ENCODE data around the gene SASH3. TPM values are rescaled to one million over a fixed set of nuclear protein-coding genes. Genes with fewer than 3 reads are reported as not detected.

The SASH3 gene
- total RNA-seq, 1 donor from 2014 or later = not detected

DNA sequence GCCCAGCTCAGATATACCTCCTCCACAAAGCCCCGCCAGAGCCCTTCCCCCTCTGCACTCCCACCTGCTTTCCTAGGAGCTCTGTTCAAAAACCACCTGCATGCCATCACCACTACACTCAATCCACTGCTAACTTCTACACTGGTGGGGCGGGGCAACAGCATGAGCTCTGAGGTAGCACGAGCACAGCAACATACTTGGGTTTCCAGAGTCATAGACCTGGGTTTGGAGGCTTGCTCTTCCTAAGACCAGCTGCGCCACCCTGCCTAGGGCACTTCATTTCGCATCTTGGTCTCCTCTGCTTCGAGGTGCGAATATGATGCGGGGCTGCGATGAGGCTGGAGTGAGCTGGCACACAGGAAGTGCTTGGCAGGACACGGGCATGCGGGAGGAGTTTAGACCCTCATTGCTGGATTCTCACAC, 3.6 kb downstream of the SASH3 start:
- Mint-ChIP-seq H3K4me3 (ENCODE audit: unreplicated experiment) (no peak overlapping the region), H3K36me3 (ENCODE audit: unreplicated experiment) (no peaks in the 10 kb centered on the region), H3K27ac (ENCODE audit: unreplicated experiment) (no peak overlapping the region), H3K9me3 (ENCODE audit: unreplicated experiment) (no peaks in the 10 kb centered on the region), H3K4me1 (ENCODE audit: unreplicated experiment) (no peaks in the 10 kb centered on the region), H3K27me3 (ENCODE audit: unreplicated experiment) (no peaks in the 10 kb centered on the region)
- TF ChIP-seq, protein P1, sequence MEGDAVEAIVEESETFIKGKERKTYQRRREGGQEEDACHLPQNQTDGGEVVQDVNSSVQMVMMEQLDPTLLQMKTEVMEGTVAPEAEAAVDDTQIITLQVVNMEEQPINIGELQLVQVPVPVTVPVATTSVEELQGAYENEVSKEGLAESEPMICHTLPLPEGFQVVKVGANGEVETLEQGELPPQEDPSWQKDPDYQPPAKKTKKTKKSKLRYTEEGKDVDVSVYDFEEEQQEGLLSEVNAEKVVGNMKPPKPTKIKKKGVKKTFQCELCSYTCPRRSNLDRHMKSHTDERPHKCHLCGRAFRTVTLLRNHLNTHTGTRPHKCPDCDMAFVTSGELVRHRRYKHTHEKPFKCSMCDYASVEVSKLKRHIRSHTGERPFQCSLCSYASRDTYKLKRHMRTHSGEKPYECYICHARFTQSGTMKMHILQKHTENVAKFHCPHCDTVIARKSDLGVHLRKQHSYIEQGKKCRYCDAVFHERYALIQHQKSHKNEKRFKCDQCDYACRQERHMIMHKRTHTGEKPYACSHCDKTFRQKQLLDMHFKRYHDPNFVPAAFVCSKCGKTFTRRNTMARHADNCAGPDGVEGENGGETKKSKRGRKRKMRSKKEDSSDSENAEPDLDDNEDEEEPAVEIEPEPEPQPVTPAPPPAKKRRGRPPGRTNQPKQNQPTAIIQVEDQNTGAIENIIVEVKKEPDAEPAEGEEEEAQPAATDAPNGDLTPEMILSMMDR (IDR thresholded peaks at IDR 0.05) = no peak
- no peak for DNase-seq (ENCODE audit: extremely low spot score, unreplicated experiment)

DNA sequence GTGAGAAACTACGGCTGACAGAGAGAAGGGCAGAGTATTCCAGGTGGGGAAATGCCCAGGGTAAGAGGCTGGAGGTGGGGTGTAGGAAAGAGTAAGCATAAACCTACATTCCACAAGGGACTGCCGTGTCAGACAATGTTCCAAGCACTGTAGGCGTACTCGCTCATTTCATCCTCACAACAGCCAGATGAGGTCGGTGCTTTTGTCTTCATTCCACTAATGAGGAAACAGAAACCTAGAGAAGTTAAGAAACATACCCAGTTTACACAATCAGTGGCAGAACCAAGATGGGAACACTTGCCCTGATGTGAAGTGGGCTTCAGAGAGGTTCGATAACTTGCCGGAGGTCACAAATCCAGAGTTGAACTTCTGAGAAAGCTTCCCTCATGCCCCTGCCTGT, 4.6 kb downstream of the SASH3 start:
- Mint-ChIP-seq H3K27me3 (ENCODE audit: unreplicated experiment) (no peaks in the 10 kb centered on the region), H3K9me3 (ENCODE audit: unreplicated experiment) (no peaks in the 10 kb centered on the region), H3K4me1 (ENCODE audit: unreplicated experiment) (no peaks in the 10 kb centered on the region), H3K27ac (ENCODE audit: unreplicated experiment) (no peak overlapping the region), H3K36me3 (ENCODE audit: unreplicated experiment) (no peaks in the 10 kb centered on the region), H3K4me3 (ENCODE audit: unreplicated experiment) (no peak overlapping the region)
- DNase-seq (ENCODE audit: extremely low spot score, unreplicated experiment) = no peak
- TF ChIP-seq, protein P1 (IDR thresholded peaks at IDR 0.05) = no peak

DNA sequence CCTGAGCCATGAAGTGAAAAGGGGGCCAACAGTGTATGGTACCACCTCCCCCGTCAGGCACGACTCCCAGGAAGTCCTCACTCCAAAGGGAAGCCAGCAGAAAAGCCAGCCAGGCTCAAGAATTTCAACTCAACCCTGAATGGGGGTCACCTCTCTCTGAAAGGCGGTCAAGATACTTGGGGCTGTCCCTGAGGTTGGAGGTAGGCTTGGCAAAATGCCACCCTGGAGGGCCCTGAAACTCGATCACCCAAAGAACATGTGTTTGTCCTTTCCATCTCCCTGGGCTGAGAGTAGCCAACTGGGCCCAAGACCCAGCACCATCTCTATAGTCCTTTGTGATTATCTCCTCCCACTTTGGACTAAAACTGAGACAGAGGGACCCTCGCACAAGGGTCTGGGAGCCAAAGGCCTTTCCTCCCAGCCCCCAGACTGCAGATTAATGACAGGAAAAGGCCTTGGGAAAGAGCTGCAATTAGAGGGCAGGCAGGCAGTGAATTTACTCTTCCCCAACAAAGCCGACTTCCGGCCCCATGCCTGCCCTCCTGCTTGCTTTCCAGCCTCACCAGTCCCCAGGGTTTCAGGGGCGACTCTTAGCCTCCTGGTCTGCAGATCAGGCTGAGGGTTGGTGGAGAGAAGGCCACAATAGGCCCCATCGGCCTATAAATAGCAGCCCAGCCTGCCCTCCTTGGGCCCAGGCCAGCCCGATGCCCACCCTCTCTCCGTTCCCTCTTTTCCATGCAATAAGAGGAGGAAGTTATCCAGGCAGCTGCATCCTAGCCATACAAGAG, 5.6 kb downstream of the SASH3 start:
- Mint-ChIP-seq H3K4me3 (ENCODE audit: unreplicated experiment) (no peak overlapping the region), H3K27me3 (ENCODE audit: unreplicated experiment) (no peaks in the 10 kb centered on the region), H3K36me3 (ENCODE audit: unreplicated experiment) (no peaks in the 10 kb centered on the region), H3K27ac (ENCODE audit: unreplicated experiment) (no peak overlapping the region), H3K9me3 (ENCODE audit: unreplicated experiment) (no peaks in the 10 kb centered on the region), H3K4me1 (ENCODE audit: unreplicated experiment) (no peaks in the 10 kb centered on the region)
- DNase-seq (ENCODE audit: extremely low spot score, unreplicated experiment) = no peak
- TF ChIP-seq, protein P1 (IDR thresholded peaks at IDR 0.05) = no peak

DNA sequence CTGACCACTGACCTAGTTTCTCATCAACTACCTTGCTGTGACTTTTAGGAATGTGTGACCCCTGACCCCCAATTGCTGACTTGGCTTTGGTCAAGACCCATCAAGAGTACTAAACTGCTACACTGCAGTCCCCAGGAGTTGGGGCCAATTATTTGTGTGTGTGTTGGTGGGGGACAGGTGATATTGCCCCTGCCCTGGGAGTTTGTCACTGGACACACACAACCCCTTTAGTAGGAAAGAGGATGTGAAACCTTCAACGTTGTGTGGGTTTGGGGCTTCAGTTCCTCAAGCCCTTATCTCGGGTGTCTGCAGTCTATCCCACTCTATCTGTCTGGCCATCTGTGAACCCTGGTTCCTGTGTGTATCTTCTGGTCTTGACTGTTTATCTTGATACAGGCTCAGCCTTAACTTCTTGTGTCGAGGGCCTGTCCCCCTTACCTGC, 6.5 kb downstream of the SASH3 start:
- Mint-ChIP-seq H3K4me1 (ENCODE audit: unreplicated experiment) (no peaks in the 10 kb centered on the region), H3K4me3 (ENCODE audit: unreplicated experiment) (no peak overlapping the region), H3K27me3 (ENCODE audit: unreplicated experiment) (no peaks in the 10 kb centered on the region), H3K36me3 (ENCODE audit: unreplicated experiment) (no peaks in the 10 kb centered on the region), H3K27ac (ENCODE audit: unreplicated experiment) (no peak overlapping the region), H3K9me3 (ENCODE audit: unreplicated experiment) (no peaks in the 10 kb centered on the region)
- DNase-seq (ENCODE audit: extremely low spot score, unreplicated experiment) = no peak
- TF ChIP-seq, protein P1 (IDR thresholded peaks at IDR 0.05) = no peak

DNA sequence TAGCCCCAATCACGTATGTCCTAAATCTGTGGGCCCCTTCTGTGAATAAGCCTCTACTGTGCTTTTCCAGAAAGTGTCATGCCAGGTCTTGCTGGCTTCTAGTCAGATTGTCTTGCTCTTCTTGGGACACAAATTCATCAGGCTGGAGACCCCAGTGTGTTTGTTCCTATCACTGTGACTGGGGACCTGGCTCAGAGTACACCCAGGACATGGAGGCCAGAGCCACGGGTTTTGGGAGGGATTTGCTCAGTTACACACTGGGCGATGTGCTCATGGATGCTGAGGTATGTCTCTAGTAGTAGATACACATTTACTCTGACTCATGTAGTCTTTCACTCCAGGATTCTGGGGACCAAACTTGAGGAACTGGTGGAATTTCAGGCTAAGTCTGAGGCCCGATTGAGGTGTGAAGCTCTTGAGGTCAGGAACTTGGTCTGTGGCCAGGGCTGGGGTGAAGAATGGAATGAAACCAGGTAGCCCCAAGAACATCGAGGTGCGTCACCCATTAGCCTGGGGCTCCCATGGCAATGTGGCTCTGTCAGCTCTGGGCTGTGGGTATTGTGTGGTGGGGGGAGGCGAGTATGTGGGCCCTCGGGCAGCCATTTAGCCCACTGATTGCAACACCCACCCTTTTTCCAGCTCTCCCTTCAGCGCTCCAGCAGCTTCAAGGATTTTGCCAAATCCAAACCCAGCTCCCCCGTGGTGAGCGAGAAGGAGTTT, 7.7 kb downstream of the SASH3 start:
- Mint-ChIP-seq H3K4me1 (ENCODE audit: unreplicated experiment) (no peaks in the 10 kb centered on the region), H3K27me3 (ENCODE audit: unreplicated experiment) (no peaks in the 10 kb centered on the region), H3K4me3 (ENCODE audit: unreplicated experiment) (no peak overlapping the region), H3K36me3 (ENCODE audit: unreplicated experiment) (no peaks in the 10 kb centered on the region), H3K27ac (ENCODE audit: unreplicated experiment) (no peak overlapping the region), H3K9me3 (ENCODE audit: unreplicated experiment) (no peaks in the 10 kb centered on the region)
- DNase-seq (ENCODE audit: extremely low spot score, unreplicated experiment) = no peak
- TF ChIP-seq, protein P1 (IDR thresholded peaks at IDR 0.05) = no peak

All from osteocyte (in vitro differentiated cells).